Stomach smooth muscle (tissue), 2 donors: ENCODE data around the gene ALDH3A2.
"Not testable (repeated sequence)": the region's sequence is repeated elsewhere in the genome, so short reads cannot be mapped to it uniquely, and the experiment has no call there.

Source experiments
- H3K27ac ChIP-seq: one replicate; pipeline ENCODE4 v1.7.0; 2013; ENCODE audit warnings: mild to moderate bottlenecking, low read length, inconsistent platforms
- H3K27me3 ChIP-seq, 2 donors: one replicate each; pipeline ENCODE4 v1.7.0; 2013; ENCODE audit warnings: low read length in 2 of 2; ENCODE audit not compliant: insufficient read depth in 2 of 2, control insufficient read depth in 1 of 2
- H3K36me3 ChIP-seq, 2 donors: one replicate each; pipeline ENCODE4 v1.7.0; 2013; ENCODE audit warnings: low read length in 2 of 2; ENCODE audit not compliant: control insufficient read depth in 2 of 2, insufficient read depth in 2 of 2
- H3K4me1 ChIP-seq: one replicate; pipeline ENCODE4 v1.7.0; 2013; ENCODE audit warnings: low read length; ENCODE audit not compliant: control insufficient read depth, insufficient read depth
- H3K4me3 ChIP-seq, 2 donors: one replicate each; pipeline ENCODE4 v1.7.0; 2013; ENCODE audit warnings: low read length in 2 of 2
- H3K9ac ChIP-seq, 2 donors: one replicate each; pipeline ENCODE4 v1.7.0; 2013; ENCODE audit warnings: low read length in 2 of 2, mild to moderate bottlenecking in 1 of 2
- H3K9me3 ChIP-seq, 2 donors: one replicate each; pipeline ENCODE4 v1.7.0; 2013; ENCODE audit warnings: low read length in 2 of 2; ENCODE audit not compliant: control insufficient read depth in 2 of 2
- donor health status: healthy.
- donor health status: Pancreatic carcinoma.

The ALDH3A2 gene

GRCh38 chr17:19664136-19664820 lies 15.7 kb downstream of the ALDH3A2 start:
- Histone ChIP-seq H3K4me3 (no peak overlapping the region), H3K27ac (no peak overlapping the region), H3K27me3 (no peaks in the 10 kb centered on the region), H3K9ac (no peak overlapping the region), H3K4me1 (peaks cover 7% of the 10 kb centered on the region), H3K9me3 (no peaks in the 10 kb centered on the region), H3K36me3 (peaks cover 15 to 39% of the 10 kb centered on the region in 2 donors)

DNA sequence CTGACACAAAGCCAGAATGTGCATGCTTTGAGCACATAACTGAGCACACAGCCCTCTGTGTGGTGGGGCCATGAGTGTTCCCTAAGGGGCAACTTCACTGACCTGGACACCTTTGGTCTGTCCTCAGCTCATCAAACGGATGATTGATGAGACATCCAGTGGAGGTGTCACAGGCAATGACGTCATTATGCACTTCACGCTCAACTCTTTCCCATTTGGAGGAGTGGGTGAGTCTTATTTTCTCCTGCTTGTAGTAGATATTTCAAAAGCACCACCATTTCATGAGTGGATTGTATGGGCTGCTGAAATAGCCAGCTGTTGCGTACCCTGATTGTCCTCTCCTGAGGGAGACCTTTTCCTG lies 16.2 kb downstream of the ALDH3A2 start:
- H3K4me3 ChIP-seq = no peak overlapping the region
- H3K27ac ChIP-seq = no peak overlapping the region
- H3K9me3 ChIP-seq = no peaks in the 10 kb centered on the region
- peaks cover 15 to 39% of the 10 kb centered on the region in 2 donors for H3K36me3 ChIP-seq
- peaks cover 7% of the 10 kb centered on the region for H3K4me1 ChIP-seq
- H3K9ac ChIP-seq = no peak overlapping the region
- no peaks in the 10 kb centered on the region for H3K27me3 ChIP-seq

DNA sequence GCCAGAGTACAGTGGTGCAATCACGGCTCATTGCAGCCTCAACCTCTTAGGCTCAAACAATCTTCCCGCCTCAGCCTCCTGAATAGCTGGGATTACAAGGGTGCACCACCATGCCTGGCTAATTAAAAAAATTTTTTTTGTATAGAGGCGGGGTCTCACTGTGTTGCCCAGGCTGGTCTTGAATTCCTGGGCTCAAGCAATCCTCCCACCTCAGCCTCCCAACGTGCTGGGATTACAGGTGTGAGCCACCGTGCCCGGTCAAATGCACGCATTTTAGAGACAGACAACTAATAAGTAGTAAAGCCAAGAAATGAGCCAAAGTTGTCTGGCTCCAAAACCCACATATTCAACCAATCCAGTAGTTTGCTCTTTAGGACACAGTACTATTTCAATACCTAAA lies 21.1 kb downstream of the ALDH3A2 start:
- peaks cover 18 to 23% of the 10 kb centered on the region in 2 donors for H3K36me3 ChIP-seq
- not testable (repeated sequence) for H3K9ac ChIP-seq, H3K27me3 ChIP-seq, H3K27ac ChIP-seq, H3K4me1 ChIP-seq, H3K9me3 ChIP-seq, H3K4me3 ChIP-seq

GRCh38 chr17:19670908-19671307 lies 22.4 kb downstream of the ALDH3A2 start:
- H3K27ac ChIP-seq = no peak overlapping the region
- no peaks in the 10 kb centered on the region for H3K27me3 ChIP-seq
- no peak overlapping the region for H3K9ac ChIP-seq
- H3K4me1 ChIP-seq = peaks cover 4% of the 10 kb centered on the region
- H3K36me3 ChIP-seq = peaks cover 13 to 23% of the 10 kb centered on the region in 2 donors
- no peaks in the 10 kb centered on the region for H3K9me3 ChIP-seq
- H3K4me3 ChIP-seq = no peak overlapping the region

GRCh38 chr17:19671433-19671832 lies 22.9 kb downstream of the ALDH3A2 start:
- H3K4me3 ChIP-seq = no peak overlapping the region
- H3K4me1 ChIP-seq = peaks cover 4% of the 10 kb centered on the region
- no peak overlapping the region for H3K9ac ChIP-seq
- no peak overlapping the region for H3K27ac ChIP-seq
- no peaks in the 10 kb centered on the region for H3K9me3 ChIP-seq
- H3K36me3 ChIP-seq = peaks cover 10 to 27% of the 10 kb centered on the region in 2 donors
- H3K27me3 ChIP-seq = no peaks in the 10 kb centered on the region

DNA sequence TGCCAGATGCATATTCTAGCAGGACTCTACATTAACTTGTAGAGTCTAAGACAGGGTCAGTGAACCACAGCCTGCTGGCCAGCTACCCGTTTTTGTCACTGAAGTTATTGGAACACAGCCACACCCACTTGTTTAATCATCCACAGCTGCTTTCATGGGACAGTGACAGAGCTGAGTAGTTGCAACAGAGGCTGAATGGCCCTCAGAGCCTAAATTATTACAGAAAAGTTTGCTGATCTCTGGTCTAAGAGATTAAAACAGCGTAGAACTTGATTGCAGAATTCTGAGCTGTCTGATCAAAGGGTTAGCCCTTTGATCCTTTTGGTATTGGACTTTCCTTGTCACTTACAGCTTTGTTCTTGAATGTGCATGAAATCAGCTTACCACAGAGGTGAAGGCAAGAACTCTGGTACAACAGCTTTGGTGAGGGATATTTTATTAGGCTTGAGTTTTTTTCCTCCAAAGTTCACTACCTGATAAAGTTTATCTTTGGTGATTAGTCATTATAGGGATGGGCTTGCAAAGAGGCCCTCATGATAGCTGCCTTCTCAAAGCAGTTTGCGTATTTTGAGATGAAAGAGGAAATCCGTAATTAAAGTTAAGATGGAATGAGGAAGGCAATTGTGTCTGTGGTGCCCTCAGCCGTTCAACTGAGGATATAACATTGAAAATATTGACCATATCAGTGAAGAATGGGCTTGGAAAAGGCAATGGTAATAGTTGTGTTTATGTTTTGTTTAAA lies 23.6 kb downstream of the ALDH3A2 start:
- H3K36me3 ChIP-seq = peaks cover 15 to 32% of the 10 kb centered on the region in 2 donors
- peaks cover 4% of the 10 kb centered on the region for H3K4me1 ChIP-seq
- no peaks in the 10 kb centered on the region for H3K27me3 ChIP-seq
- no peak overlapping the region for H3K27ac ChIP-seq
- no peaks in the 10 kb centered on the region for H3K9me3 ChIP-seq
- no peak overlapping the region for H3K4me3 ChIP-seq
- H3K9ac ChIP-seq = no peak overlapping the region

DNA sequence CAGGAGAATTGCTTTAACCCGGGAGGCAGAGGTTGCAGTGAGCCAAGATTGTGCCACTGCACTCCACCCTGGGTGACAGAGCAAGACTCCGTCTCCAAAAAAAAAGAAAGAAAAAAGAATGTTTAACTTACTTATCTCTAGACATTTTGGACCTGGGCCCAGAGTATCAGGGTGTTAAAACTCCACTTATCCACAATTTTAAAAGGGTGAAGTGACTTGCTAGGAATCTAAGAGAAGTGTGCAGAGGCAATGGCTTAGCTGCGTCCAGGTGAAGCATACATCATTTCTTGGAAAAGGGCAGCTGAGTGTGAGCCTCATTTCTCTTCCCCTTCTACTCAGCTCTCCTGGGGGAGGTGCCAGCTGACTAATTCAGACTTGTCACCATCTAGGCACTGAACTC lies 25.1 kb downstream of the ALDH3A2 start:
- Histone ChIP-seq H3K27me3 (no peaks in the 10 kb centered on the region), H3K9me3 (no peaks in the 10 kb centered on the region), H3K4me3 (no peak overlapping the region), H3K36me3 (peaks cover 23 to 39% of the 10 kb centered on the region in 2 donors), H3K4me1 (peaks cover 4% of the 10 kb centered on the region), H3K9ac (no peak overlapping the region), H3K27ac (no peak overlapping the region)

GRCh38 chr17:19676896-19677295 lies 28.3 kb downstream of the ALDH3A2 start:
- H3K9ac ChIP-seq = no peak overlapping the region
- no peaks in the 10 kb centered on the region for H3K9me3 ChIP-seq
- H3K4me3 ChIP-seq = no peak overlapping the region
- no peak overlapping the region for H3K27ac ChIP-seq
- H3K27me3 ChIP-seq = no peaks in the 10 kb centered on the region
- peaks cover 21 to 28% of the 10 kb centered on the region in 2 donors for H3K36me3 ChIP-seq
- peaks cover 4% of the 10 kb centered on the region for H3K4me1 ChIP-seq

DNA sequence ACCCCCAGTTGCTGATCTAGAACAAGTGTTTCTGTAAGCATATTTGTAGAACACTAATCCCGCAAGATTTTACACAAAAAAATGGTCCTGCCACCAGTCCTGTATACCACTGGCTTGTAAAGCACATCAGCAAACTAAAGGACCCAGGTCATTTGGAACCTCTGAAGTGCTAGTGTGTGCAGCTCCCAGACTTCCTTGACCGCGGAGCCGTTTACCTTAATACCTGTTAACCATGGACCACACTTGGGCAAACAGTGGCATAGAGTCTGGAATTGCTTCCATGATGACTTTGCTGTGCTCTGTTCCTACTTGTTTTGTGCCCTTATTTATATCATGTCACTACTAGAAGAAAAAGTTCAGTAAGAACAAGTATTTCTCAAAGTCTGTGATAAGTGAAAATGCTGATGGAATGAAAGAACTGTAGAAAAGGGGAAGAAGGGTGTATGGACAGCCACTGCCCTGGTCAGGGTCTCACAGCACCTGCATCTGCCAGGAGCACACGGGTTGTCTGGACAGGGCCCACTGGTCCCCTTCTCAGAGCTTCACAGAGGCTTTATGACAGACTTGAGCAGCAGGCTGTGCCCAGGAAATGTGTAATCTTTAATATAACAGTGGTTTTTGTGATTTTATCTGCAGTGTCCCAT lies 29.3 kb downstream of the ALDH3A2 start:
- Histone ChIP-seq H3K4me3 (no peak overlapping the region), H3K27me3 (no peaks in the 10 kb centered on the region), H3K27ac (no peak overlapping the region), H3K9me3 (no peaks in the 10 kb centered on the region), H3K4me1 (no peaks in the 10 kb centered on the region), H3K9ac (no peak overlapping the region), H3K36me3 (peaks cover 18 to 24% of the 10 kb centered on the region in 2 donors)

DNA sequence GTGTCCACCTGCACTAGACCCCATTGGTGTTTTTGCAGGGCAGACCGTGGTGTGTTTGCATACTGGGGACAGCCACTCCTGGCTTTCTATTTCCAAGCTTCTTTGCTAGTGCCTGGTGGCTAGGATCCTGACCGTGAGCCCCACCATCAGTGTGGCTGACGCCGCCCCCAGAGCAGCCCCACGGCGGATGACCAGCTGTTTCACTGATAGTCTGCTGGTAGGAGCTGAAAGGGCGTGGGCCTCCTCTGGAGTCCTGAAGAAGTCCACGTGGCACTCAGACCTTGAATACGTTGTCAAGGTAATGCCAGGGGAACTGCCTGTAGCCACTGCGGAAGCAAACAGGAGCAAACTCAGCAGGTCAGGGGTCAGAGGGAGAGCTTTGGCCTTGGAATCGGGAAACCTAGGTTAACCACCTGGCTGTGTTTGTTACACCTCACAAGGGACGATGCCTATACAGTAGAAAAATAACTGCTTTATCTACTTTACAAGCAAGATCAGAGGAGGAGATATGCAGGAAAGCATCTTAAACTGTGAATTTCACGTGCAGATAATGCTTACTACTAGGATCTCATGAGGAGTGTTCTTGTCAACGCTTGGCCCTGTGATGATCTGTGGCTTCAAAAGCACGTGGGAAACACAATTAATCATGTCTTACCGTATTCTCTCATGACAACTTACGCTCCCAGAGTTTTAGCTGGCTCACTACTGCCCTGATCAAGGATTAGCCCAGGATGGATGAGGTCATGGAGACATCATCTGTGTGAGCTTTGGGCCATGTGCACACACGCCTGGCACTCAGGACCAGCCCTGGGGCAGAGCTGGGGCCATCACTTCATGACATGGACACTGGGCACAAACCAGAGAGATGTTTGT lies 30.3 kb downstream of the ALDH3A2 start:
- no peak overlapping the region for H3K27ac ChIP-seq
- no peak overlapping the region for H3K9ac ChIP-seq
- no peaks in the 10 kb centered on the region for H3K9me3 ChIP-seq
- H3K27me3 ChIP-seq = no peaks in the 10 kb centered on the region
- H3K4me3 ChIP-seq = no peak overlapping the region
- peaks cover 18 to 24% of the 10 kb centered on the region in 2 donors for H3K36me3 ChIP-seq
- H3K4me1 ChIP-seq = no peaks in the 10 kb centered on the region
